Glutamatergic neuron (in vitro differentiated cells): ENCODE results near the gene VGLL3. TPM values are rescaled to one million over a fixed set of nuclear protein-coding genes. Genes with fewer than 3 reads are reported as not detected.

Experiments
- DNase-seq: peaks from one replicate; pipeline ENCODE4 v3.0.0; 2022
- H3K27ac Mint-ChIP-seq: one replicate; pipeline ENCODE4 v1.8.0; 2020; ENCODE audit warnings: mild to moderate bottlenecking, mixed read lengths, inconsistent platforms; ENCODE audit not compliant: unreplicated experiment
- H3K27me3 Mint-ChIP-seq: one replicate; pipeline ENCODE4 v1.8.0; 2020; ENCODE audit warnings: mild to moderate bottlenecking, moderate library complexity, mixed read lengths, inconsistent platforms; ENCODE audit not compliant: unreplicated experiment
- H3K36me3 Mint-ChIP-seq: one replicate; pipeline ENCODE4 v1.8.0; 2020; ENCODE audit warnings: mild to moderate bottlenecking, mixed read lengths, inconsistent platforms; ENCODE audit not compliant: unreplicated experiment
- H3K4me1 Mint-ChIP-seq: one replicate; pipeline ENCODE4 v1.8.0; 2020; ENCODE audit warnings: mild to moderate bottlenecking, low read depth, mixed read lengths, inconsistent platforms; ENCODE audit not compliant: unreplicated experiment
- H3K4me3 Mint-ChIP-seq: one replicate; pipeline ENCODE4 v1.8.0; 2020; ENCODE audit warnings: mild to moderate bottlenecking, mixed read lengths, inconsistent platforms; ENCODE audit not compliant: unreplicated experiment
- H3K9me3 Mint-ChIP-seq: one replicate; pipeline ENCODE4 v1.8.0; 2020; ENCODE audit warnings: mild to moderate bottlenecking, moderate library complexity, mixed read lengths, inconsistent platforms; ENCODE audit not compliant: unreplicated experiment
- total RNA-seq: library from RNA; stranded (reverse); fragmentation: NEBNext Ultra II Directional; extraction: Animal tissue kit (Norgen Biotek cat#: 25700); gene quantifications from one replicate; pipeline ENCODE4 v1.2.1, GENCODE V29; 2021; ENCODE audit not compliant: unreplicated experiment
- TF ChIP-seq, protein P1 (sequence below): fragments of 200-600 bp; sonication (generic); IDR thresholded peaks from one replicate; pipeline ENCODE4 v1.5.0; 2021; ENCODE audit not compliant: partially characterized antibody, unreplicated experiment

Gene VGLL3
- total RNA-seq, 1 donor from 2014 or later, result 0.15 TPM

DNA sequence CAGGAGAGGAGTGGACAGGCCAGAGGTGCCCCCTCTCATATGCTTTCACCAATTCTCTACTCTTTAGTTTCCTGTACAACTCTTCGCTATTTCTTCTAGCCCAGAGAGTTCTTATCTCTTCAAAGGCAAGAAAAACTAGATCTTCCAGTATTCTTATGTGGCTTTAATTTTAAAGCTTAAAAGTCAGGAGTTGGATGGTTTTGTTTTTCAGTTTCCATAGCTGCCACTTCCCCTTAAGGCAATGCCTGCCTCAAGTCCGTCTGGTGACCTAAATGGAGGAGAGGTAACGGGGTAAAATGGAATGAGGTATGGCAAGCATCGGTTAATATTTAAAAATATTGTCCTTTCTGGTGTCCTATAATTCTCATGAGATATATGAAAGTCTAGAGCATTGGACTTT is 11.4 kb upstream of the VGLL3 start:
- H3K4me3 Mint-ChIP-seq, result no peak overlapping the region
- H3K36me3 Mint-ChIP-seq, result no peaks in the 10 kb centered on the region
- H3K9me3 Mint-ChIP-seq, result no peaks in the 10 kb centered on the region
- H3K27me3 Mint-ChIP-seq, result no peaks in the 10 kb centered on the region
- TF ChIP-seq, protein P1, sequence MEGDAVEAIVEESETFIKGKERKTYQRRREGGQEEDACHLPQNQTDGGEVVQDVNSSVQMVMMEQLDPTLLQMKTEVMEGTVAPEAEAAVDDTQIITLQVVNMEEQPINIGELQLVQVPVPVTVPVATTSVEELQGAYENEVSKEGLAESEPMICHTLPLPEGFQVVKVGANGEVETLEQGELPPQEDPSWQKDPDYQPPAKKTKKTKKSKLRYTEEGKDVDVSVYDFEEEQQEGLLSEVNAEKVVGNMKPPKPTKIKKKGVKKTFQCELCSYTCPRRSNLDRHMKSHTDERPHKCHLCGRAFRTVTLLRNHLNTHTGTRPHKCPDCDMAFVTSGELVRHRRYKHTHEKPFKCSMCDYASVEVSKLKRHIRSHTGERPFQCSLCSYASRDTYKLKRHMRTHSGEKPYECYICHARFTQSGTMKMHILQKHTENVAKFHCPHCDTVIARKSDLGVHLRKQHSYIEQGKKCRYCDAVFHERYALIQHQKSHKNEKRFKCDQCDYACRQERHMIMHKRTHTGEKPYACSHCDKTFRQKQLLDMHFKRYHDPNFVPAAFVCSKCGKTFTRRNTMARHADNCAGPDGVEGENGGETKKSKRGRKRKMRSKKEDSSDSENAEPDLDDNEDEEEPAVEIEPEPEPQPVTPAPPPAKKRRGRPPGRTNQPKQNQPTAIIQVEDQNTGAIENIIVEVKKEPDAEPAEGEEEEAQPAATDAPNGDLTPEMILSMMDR, result no peak
- no peak for DNase-seq
- H3K27ac Mint-ChIP-seq, result no peak overlapping the region
- no peaks in the 10 kb centered on the region for H3K4me1 Mint-ChIP-seq

GRCh38 chr3:87001473-87002098 is 10.6 kb upstream of the VGLL3 start:
- H3K27me3 Mint-ChIP-seq, result no peaks in the 10 kb centered on the region
- H3K4me1 Mint-ChIP-seq, result no peaks in the 10 kb centered on the region
- DNase-seq, result no peak
- H3K9me3 Mint-ChIP-seq, result no peaks in the 10 kb centered on the region
- TF ChIP-seq, protein P1, result no peak
- H3K36me3 Mint-ChIP-seq, result no peaks in the 10 kb centered on the region
- no peak overlapping the region for H3K4me3 Mint-ChIP-seq
- no peak overlapping the region for H3K27ac Mint-ChIP-seq

DNA sequence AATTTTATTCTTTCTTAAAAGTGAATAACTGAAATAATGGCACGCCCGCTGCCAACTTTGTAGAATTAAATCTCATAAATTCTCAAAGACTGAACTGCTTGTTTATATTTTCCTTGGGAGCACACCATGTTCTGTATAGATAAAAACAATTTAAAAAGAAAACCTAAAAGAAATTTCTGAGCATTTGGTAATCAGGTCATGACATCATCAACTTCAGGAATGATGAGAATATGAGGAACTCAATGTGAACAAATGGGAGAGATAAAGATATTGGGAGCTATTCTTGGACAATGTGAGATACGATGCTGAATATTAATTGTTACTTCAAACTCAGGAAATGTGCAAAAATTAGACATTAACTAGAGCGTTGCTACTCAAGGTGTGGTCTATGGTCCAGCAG is 10.0 kb upstream of the VGLL3 start:
- Mint-ChIP-seq H3K4me3 (no peak overlapping the region), H3K27me3 (no peaks in the 10 kb centered on the region), H3K27ac (no peak overlapping the region), H3K9me3 (no peaks in the 10 kb centered on the region), H3K36me3 (no peaks in the 10 kb centered on the region), H3K4me1 (no peaks in the 10 kb centered on the region)
- DNase-seq, result no peak
- TF ChIP-seq, protein P1, result no peak

DNA sequence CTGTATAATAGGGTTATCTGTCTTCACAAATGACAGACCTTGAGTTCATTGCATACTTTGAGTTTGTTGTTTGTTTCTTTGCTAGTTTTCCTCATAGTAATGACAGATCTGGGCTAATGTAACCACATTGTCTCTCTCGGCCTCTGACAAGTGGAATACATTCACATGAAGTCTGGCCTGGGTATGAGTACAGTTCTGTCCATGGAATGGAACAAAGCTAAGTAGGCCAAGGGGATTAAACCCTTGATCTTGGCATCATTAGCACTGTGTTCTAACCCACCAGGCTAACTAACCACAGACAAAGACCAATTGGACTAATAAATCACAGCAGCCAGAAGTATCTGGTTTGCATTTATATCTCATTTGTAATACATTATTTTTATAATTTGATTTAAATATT is 7.6 kb upstream of the VGLL3 start:
- H3K27me3 Mint-ChIP-seq, result no peaks in the 10 kb centered on the region
- no peaks in the 10 kb centered on the region for H3K36me3 Mint-ChIP-seq
- H3K4me1 Mint-ChIP-seq, result no peaks in the 10 kb centered on the region
- no peak overlapping the region for H3K4me3 Mint-ChIP-seq
- H3K9me3 Mint-ChIP-seq, result no peaks in the 10 kb centered on the region
- TF ChIP-seq, protein P1, result no peak
- H3K27ac Mint-ChIP-seq, result no peak overlapping the region
- no peak for DNase-seq

DNA sequence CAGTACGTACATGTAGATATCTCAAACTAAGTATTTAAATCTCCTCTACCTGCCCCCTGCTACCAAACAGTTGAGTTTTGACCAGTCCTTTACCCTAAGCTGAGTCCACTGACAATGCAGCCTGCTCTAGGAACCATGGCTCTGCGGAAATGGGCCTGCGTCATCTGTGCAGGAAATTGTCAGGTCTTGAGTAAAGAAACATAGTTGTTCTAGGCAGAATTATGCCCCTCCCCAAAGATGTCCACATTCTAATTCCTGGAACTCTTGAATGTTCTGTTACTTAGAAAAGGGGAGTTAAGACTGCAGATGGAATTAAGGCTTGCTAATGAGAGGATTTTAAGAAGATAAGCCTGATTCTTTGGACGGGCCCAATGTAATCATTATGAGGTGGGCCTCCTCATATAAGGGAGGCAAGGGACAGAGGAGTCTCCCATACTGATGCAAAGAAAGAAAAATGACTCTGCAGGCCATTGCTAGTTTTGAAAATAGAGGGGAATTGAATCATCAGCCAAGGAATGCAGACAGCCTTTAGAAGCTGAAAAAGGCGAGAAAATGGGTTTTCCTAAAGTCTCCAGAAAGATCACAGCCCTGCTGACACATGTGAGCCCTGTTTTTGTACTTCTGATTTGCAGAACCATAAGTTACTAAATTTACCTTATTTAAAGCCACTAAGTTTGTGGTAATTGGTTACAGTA is 5.5 kb upstream of the VGLL3 start:
- Mint-ChIP-seq H3K4me3 (no peak overlapping the region), H3K36me3 (no peaks in the 10 kb centered on the region), H3K9me3 (no peaks in the 10 kb centered on the region), H3K27me3 (no peaks in the 10 kb centered on the region), H3K4me1 (no peaks in the 10 kb centered on the region), H3K27ac (no peak overlapping the region)
- DNase-seq, result no peak
- TF ChIP-seq, protein P1, result no peak
